ENCODE data around the gene NPR2.

GRCh38 chr9:35793461-35793860 lies 2.1 kb downstream of the NPR2 start:
- TF ChIP-seq CTCF (IDR thresholded peaks at IDR 0.05) = no peak
- no peak for TF ChIP-seq CBFB (CRISPR knock-in tag; IDR thresholded peaks at IDR 0.05; ENCODE audit: low read depth)
- no peak for TF ChIP-seq ATF1 (CRISPR knock-in tag; IDR thresholded peaks at IDR 0.05)
- no peak for TF ChIP-seq JUN (CRISPR knock-in tag; IDR thresholded peaks at IDR 0.05)
- no peak for TF ChIP-seq MAX (CRISPR knock-in tag; IDR thresholded peaks at IDR 0.05)
- TF ChIP-seq, protein P1, sequence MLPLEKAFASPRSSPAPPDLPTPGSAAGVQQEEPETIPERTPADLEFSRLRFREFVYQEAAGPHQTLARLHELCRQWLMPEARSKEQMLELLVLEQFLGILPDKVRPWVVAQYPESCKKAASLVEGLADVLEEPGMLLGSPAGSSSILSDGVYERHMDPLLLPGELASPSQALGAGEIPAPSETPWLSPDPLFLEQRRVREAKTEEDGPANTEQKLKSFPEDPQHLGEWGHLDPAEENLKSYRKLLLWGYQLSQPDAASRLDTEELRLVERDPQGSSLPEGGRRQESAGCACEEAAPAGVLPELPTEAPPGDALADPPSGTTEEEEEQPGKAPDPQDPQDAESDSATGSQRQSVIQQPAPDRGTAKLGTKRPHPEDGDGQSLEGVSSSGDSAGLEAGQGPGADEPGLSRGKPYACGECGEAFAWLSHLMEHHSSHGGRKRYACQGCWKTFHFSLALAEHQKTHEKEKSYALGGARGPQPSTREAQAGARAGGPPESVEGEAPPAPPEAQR (CRISPR knock-in tag; IDR thresholded peaks at IDR 0.05) = no peak
- TF ChIP-seq, protein P2, sequence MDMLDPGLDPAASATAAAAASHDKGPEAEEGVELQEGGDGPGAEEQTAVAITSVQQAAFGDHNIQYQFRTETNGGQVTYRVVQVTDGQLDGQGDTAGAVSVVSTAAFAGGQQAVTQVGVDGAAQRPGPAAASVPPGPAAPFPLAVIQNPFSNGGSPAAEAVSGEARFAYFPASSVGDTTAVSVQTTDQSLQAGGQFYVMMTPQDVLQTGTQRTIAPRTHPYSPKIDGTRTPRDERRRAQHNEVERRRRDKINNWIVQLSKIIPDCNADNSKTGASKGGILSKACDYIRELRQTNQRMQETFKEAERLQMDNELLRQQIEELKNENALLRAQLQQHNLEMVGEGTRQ (CRISPR knock-in tag; IDR thresholded peaks at IDR 0.05) = no peak
- no peak for TF ChIP-seq SP1 (CRISPR knock-in tag; conservative IDR thresholded peaks at IDR 0.05)
- TF ChIP-seq TEAD4 (CRISPR knock-in tag; IDR thresholded peaks at IDR 0.05) = no peak
- TF ChIP-seq, protein P3, sequence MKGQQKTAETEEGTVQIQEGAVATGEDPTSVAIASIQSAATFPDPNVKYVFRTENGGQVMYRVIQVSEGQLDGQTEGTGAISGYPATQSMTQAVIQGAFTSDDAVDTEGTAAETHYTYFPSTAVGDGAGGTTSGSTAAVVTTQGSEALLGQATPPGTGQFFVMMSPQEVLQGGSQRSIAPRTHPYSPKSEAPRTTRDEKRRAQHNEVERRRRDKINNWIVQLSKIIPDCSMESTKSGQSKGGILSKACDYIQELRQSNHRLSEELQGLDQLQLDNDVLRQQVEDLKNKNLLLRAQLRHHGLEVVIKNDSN (CRISPR knock-in tag; IDR thresholded peaks at IDR 0.05) = no peak
- no peak for TF ChIP-seq SOX15 (CRISPR knock-in tag; IDR thresholded peaks at IDR 0.05)

Measured in WTC11 (cell line).